HepG2 (cell line): ENCODE results near the gene FALEC. TPM values are rescaled to one million over a fixed set of nuclear protein-coding genes. Genes with fewer than 3 reads are reported as not detected.
A peak's percentile ranks its signal among the peaks of the same experiment; 100 is the strongest.

Source experiments
- CEBPG ChIP-seq: IDR thresholded peaks from 2 replicates; pipeline ENCODE4 v1.6.1; 2016
- LCORL ChIP-seq, 2 experiments: fragments of 450-650 bp in 1 of 2; sonication (generic) in 1 of 2; formaldehyde crosslinking in 1 of 2; IDR thresholded peaks; 2 replicates each; pipeline versions ENCODE4 v1.5.0 to v1.6.1; 2017 to 2020; ENCODE audit warnings: antibody characterized with exemption in 1 of 2, missing genetic modification reagents in 1 of 2
- MAFF ChIP-seq: IDR thresholded peaks from 2 replicates; pipeline ENCODE4 v1.6.1; 2011; ENCODE audit warnings: low read depth, low read length, improper control_type of control experiment
- MAZ ChIP-seq, 2 experiments: sonication (generic) in 1 of 2; formaldehyde crosslinking in 1 of 2; IDR thresholded peaks; 2 replicates each; pipeline versions ENCODE4 v1.5.0 to v1.6.1; 2012 to 2020; ENCODE audit warnings: low read depth in 2 of 2, mild to moderate bottlenecking in 2 of 2, borderline replicate concordance in 1 of 2, improper control_type of control experiment in 1 of 2, low read length in 1 of 2, missing genetic modification reagents in 1 of 2, moderate library complexity in 1 of 2
- MYPOP ChIP-seq: sonication (generic); formaldehyde crosslinking; IDR thresholded peaks from 2 replicates; pipeline ENCODE4 v1.8.1; 2023; ENCODE audit warnings: mild to moderate bottlenecking, moderate library complexity, missing genetic modification reagents
- STAT5B ChIP-seq: sonication (generic); formaldehyde crosslinking; IDR thresholded peaks from 2 replicates; pipeline ENCODE4 v1.4.0; 2020; ENCODE audit warnings: missing genetic modification reagents
- TARDBP ChIP-seq: sonication (generic); formaldehyde crosslinking; IDR thresholded peaks from 2 replicates; pipeline ENCODE4 v1.8.0; 2022; ENCODE audit warnings: mild to moderate bottlenecking, missing genetic modification reagents
- ZNF18 ChIP-seq: sonication (generic); formaldehyde crosslinking; IDR thresholded peaks from 2 replicates; pipeline ENCODE4 v1.8.0; 2022; ENCODE audit warnings: mild to moderate bottlenecking, missing genetic modification reagents; ENCODE audit not compliant: insufficient replicate concordance
- ZNF264 ChIP-seq: sonication (generic); formaldehyde crosslinking; IDR thresholded peaks from 2 replicates; pipeline ENCODE4 v1.4.0; 2020; ENCODE audit warnings: missing genetic modification reagents
- ZNF687 ChIP-seq: sonication (generic); formaldehyde crosslinking; IDR thresholded peaks from 2 replicates; pipeline ENCODE4 v1.5.1; 2020; ENCODE audit warnings: mild to moderate bottlenecking, missing genetic modification reagents, moderate library complexity
- ZNF776 ChIP-seq: sonication (generic); formaldehyde crosslinking; IDR thresholded peaks from 2 replicates; pipeline ENCODE4 v1.4.0; 2020; ENCODE audit warnings: mild to moderate bottlenecking, missing genetic modification reagents
- ZNF891 ChIP-seq: sonication (generic); formaldehyde crosslinking; IDR thresholded peaks from 2 replicates; pipeline ENCODE4 v1.5.0; 2020; ENCODE audit warnings: mild to moderate bottlenecking, missing genetic modification reagents
- ZSCAN9 ChIP-seq: IDR thresholded peaks from 2 replicates; pipeline ENCODE4 v1.6.1; 2016; ENCODE audit warnings: borderline replicate concordance
- polyA plus RNA-seq, 8 experiments: library from polyadenylated mRNA; depleted of rRNA in 3 of 8; stranded (reverse) in 7 of 8; unstranded in 1 of 8; fragments of >200 nt; fragmentation: Illumina TruSeq in 4 of 8; extraction: Trizol in 4 of 8; gene quantifications; 2 replicates each; pipeline versions ENCODE4 v1.2.1 to v1.2.3, GENCODE V29; 2011 to 2016; ENCODE audit warnings: low read depth in 4 of 8, missing spikeins in 1 of 8, mixed read lengths in 1 of 8; ENCODE audit not compliant: insufficient read depth in 1 of 8
- total RNA-seq, 5 experiments: library from RNA; depleted of rRNA; stranded (reverse); fragments of >200 nt; fragmentation: Illumina TruSeq; extraction: Trizol; gene quantifications; 2 replicates each; pipeline ENCODE4 v1.2.3, GENCODE V29; 2016; ENCODE audit warnings: low read depth in 1 of 5
- TF ChIP-seq, protein P1 (sequence below): sonication (generic); formaldehyde crosslinking; IDR thresholded peaks from 2 replicates; pipeline ENCODE4 v1.4.0; 2020; ENCODE audit warnings: missing genetic modification reagents, borderline replicate concordance

Gene FALEC
- total and polyA plus RNA-seq, 2 of the 13 experiments (the other 11 are each of a cell fraction or from before 2014, with no cell fraction given): 0.33 to 0.71 TPM

DNA sequence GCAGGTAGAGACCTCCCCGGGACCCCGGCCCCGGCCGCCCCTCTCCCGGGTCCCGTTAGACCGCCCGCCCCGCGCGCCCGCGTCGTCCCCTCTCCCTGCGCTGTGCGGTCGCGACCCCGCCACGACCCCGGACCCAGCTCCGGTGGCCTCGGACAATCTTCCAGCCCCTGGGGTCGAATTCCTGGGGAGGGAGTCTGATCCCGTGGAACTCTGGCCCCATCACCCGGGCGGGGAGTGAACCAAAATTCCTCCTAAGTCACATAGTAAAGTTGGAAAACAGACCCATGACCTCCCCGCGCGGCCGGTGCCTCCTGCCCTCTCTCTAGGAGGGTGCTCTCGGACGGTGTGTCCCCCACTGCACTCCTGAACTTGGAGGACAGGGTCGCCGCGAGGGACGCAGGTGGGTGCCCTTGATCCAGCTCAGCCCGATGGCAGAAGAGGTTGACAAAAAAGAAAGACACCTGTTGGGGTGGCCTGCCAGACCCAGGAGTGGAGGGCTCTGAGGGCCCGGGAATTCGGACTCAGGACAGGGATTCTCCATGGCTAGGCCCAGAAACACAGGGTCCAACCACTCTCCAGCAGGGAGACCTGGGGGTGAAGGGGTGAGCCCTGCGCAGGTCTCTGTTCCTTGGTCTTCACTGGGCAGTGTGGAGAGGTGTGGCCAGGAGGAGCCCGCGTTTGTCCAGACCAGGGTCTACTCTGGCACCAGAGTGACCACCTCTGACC is 34.1 kb downstream of the FALEC start (continued):
- TF ChIP-seq ZNF18 (CRISPR knock-in tag): peak; percentile 9
- TF ChIP-seq MAFF: no peak
- TF ChIP-seq, protein P1, sequence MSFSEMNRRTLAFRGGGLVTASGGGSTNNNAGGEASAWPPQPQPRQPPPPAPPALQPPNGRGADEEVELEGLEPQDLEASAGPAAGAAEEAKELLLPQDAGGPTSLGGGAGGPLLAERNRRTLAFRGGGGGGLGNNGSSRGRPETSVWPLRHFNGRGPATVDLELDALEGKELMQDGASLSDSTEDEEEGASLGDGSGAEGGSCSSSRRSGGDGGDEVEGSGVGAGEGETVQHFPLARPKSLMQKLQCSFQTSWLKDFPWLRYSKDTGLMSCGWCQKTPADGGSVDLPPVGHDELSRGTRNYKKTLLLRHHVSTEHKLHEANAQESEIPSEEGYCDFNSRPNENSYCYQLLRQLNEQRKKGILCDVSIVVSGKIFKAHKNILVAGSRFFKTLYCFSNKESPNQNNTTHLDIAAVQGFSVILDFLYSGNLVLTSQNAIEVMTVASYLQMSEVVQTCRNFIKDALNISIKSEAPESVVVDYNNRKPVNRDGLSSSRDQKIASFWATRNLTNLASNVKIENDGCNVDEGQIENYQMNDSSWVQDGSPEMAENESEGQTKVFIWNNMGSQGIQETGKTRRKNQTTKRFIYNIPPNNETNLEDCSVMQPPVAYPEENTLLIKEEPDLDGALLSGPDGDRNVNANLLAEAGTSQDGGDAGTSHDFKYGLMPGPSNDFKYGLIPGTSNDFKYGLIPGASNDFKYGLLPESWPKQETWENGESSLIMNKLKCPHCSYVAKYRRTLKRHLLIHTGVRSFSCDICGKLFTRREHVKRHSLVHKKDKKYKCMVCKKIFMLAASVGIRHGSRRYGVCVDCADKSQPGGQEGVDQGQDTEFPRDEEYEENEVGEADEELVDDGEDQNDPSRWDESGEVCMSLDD (CRISPR knock-in tag): no peak
- TF ChIP-seq MAZ (IDR thresholded peaks at IDR 0.05; ENCODE audit: borderline replicate concordance, low read depth, low read length): no peak
- TF ChIP-seq MAZ (CRISPR knock-in tag; IDR thresholded peaks at IDR 0.05; ENCODE audit: low read depth): no peak; the same call in 1 of the 2 replicates
- no peak for TF ChIP-seq ZNF776
- no peak for TF ChIP-seq STAT5B (CRISPR knock-in tag)
- peak; percentile 16; the same call in 1 of the 2 replicates for TF ChIP-seq ZNF891 (CRISPR knock-in tag)
- no peak for TF ChIP-seq CEBPG (CRISPR knock-in tag)
- TF ChIP-seq ZNF264 (CRISPR knock-in tag): 0 out of 2 replicates have a peak, but pooled peaks have one; percentile 40
- no peak for TF ChIP-seq ZSCAN9
- TF ChIP-seq TARDBP (CRISPR knock-in tag): no peak
- TF ChIP-seq LCORL (IDR thresholded peaks at IDR 0.05): no peak
- peak; percentile 46 for TF ChIP-seq LCORL (CRISPR knock-in tag; IDR thresholded peaks at IDR 0.05)
- 0 out of 2 replicates have a peak, but pooled peaks have one; percentile 7 for TF ChIP-seq MYPOP (CRISPR knock-in tag)
- peak; percentile 7 for TF ChIP-seq ZNF687 (CRISPR knock-in tag)
